ENCODE results near the gene RASSF5. TPM values are rescaled to one million over a fixed set of nuclear protein-coding genes. Genes with fewer than 3 reads are reported as not detected.

The RASSF5 gene
- total and polyA plus RNA-seq, 2 experiments from 2014 or later, result 0.48 to 4.4 TPM

DNA sequence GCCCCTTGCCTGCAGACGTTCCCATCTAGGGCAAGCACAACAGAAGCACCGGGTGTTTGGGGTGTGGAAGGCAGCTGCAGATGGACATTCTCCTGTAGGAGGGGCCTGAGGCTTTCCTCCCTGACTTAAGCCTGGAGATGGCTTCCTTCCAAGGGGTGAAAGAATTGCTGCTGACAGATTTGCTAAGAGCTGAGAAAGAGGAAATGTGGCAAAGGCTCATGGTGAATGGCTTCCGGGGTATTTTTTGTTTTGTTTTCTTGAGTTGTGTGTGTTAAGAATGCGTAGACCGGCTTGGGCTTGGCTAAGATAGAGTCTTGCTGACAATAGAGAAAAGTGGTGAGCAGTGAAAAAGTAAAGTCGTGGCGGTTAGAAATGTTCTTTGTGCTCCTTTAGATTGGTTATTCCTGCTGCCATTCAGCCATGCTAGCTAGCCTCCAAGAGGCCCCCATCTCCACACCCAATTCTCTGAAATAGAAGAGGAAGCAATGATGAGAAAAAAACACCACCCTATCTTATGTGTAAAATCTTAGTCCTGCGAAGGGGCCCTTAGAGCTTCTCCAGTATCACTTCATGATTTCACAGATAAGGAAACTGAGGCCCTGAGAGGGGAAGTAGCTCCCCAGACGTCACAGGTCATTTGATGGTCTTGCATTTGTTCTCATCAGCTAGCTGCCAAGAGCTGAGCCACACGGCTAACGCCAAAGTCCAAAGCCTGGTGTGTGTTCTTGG lies 68.0 kb downstream of the RASSF5 start:
- no peaks in the 10 kb centered on the region for H3F3A ChIP-seq (replicated peaks; ENCODE audit: low read depth)
- no peaks in the 10 kb centered on the region; the same call in 2 of the 3 replicates for H3K9me3 Mint-ChIP-seq
- H3K4me3 Mint-ChIP-seq, result no peak overlapping the region
- H3K79me2 ChIP-seq (replicated peaks; ENCODE audit: insufficient read depth), result no peaks in the 10 kb centered on the region
- peaks cover 7% of the 10 kb centered on the region for H3K27me3 Mint-ChIP-seq (ENCODE audit: insufficient read depth, low read depth, poor library complexity)
- H3K4me3 ChIP-seq, result no peak overlapping the region
- H3K27ac ChIP-seq (ENCODE audit: low read depth), result no peak overlapping the region
- H3K4me1 ChIP-seq (ENCODE audit: insufficient read depth), result no peaks in the 10 kb centered on the region
- H3K27me3 ChIP-seq (ENCODE audit: insufficient read depth), result no peaks in the 10 kb centered on the region
- H3K9me2 ChIP-seq (ENCODE audit: insufficient read depth), result no peaks in the 10 kb centered on the region
- peak; percentile 22 for DNase-seq (ENCODE audit: low spot score)
- H3K4me1 Mint-ChIP-seq, result peaks cover 10% of the 10 kb centered on the region; the same call in 2 of the 3 replicates
- H3K36me3 ChIP-seq (ENCODE audit: insufficient read depth), result no peaks in the 10 kb centered on the region
- TF ChIP-seq JUNB (IDR thresholded peaks at IDR 0.05; ENCODE audit: unreplicated experiment) (no peak), NANOG (IDR thresholded peaks at IDR 0.05; ENCODE audit: borderline replicate concordance) (no peak), STAT1 (IDR thresholded peaks at IDR 0.05; ENCODE audit: unreplicated experiment) (no peak), ETS1 (IDR thresholded peaks at IDR 0.05) (no peak), CREB1 (CRISPR knock-in tag; IDR thresholded peaks at IDR 0.05; ENCODE audit: low read depth) (no peak), EZH2phosphoT487 (IDR thresholded peaks at IDR 0.05; ENCODE audit: unreplicated experiment) (no peak), REST (IDR thresholded peaks at IDR 0.05; ENCODE audit: unreplicated experiment) (no peak), POLR2AphosphoS5 (IDR thresholded peaks at IDR 0.05; ENCODE audit: low read depth) (no peak), ZNF462 (CRISPR knock-in tag; IDR thresholded peaks at IDR 0.05) (no peak), EZH2 (IDR thresholded peaks at IDR 0.05; ENCODE audit: low read depth, unreplicated experiment) (no peak)
- H2AFZ ChIP-seq, result no peak overlapping the region
- H3K4me2 ChIP-seq, result no peak overlapping the region
- no peaks in the 10 kb centered on the region for H4K20me1 ChIP-seq (replicated peaks; ENCODE audit: insufficient read depth)
- H3K27ac Mint-ChIP-seq, result no peak overlapping the region
- H3K36me3 Mint-ChIP-seq (ENCODE audit: low read depth), result no peaks in the 10 kb centered on the region
- peak; percentile 33; the same call in 1 of the 3 replicates for ATAC-seq
